SK-N-SH (cell line): Measurements from ENCODE around the gene SERPINA9.

Experiments used
- CTCF ChIP-seq: fragments of 200-600 bp; sonication (generic); IDR thresholded peaks from 2 replicates; pipeline ENCODE4 v1.6.1; 2017; ENCODE audit warnings: antibody characterized with exemption, mild to moderate bottlenecking, moderate library complexity
- EP300 ChIP-seq, 2 experiments: IDR thresholded peaks; 2 replicates each; pipeline versions ENCODE4 v1.4.0 to v1.6.1; 2012; ENCODE audit warnings: borderline replicate concordance in 1 of 2, low read depth in 1 of 2, low read length in 1 of 2
- EZH2phosphoT487 ChIP-seq: fragments of 200-600 bp; sonication (generic); IDR thresholded peaks from 2 replicates; pipeline ENCODE4 v1.6.1; 2017; ENCODE audit warnings: low read depth, mixed run types, mild to moderate bottlenecking, antibody characterized with exemption, moderate library complexity, borderline replicate concordance
- MAX ChIP-seq: IDR thresholded peaks from 2 replicates; pipeline ENCODE4 v1.4.0; 2012; ENCODE audit warnings: low read depth
- MXI1 ChIP-seq: IDR thresholded peaks from 2 replicates; pipeline ENCODE4 v1.6.1; 2012; ENCODE audit warnings: mild to moderate bottlenecking, low read depth, low read length, improper control_type of control experiment
- NFIC ChIP-seq: IDR thresholded peaks from 2 replicates; pipeline ENCODE4 v1.4.0; 2012; ENCODE audit warnings: borderline replicate concordance
- NRF1 ChIP-seq: IDR thresholded peaks from 2 replicates; pipeline ENCODE4 v1.6.1; 2012; ENCODE audit warnings: low read depth, mild to moderate bottlenecking, low read length
- POLR2AphosphoS5 ChIP-seq: IDR thresholded peaks from 2 replicates; pipeline ENCODE4 v1.6.1; 2012; ENCODE audit warnings: low read depth, low read length
- RAD21 ChIP-seq: IDR thresholded peaks from 2 replicates; pipeline ENCODE4 v1.6.1; 2012; ENCODE audit warnings: mild to moderate bottlenecking, low read length
- RFX5 ChIP-seq: IDR thresholded peaks from 2 replicates; pipeline ENCODE4 v1.6.1; 2012; ENCODE audit warnings: mild to moderate bottlenecking, improper control_type of control experiment, low read length
- TAF1 ChIP-seq: IDR thresholded peaks from 2 replicates; pipeline ENCODE4 v1.6.1; 2012; ENCODE audit warnings: low read depth, mild to moderate bottlenecking, low read length, moderate library complexity, borderline replicate concordance
- USF2 ChIP-seq: fragments of 150-350 bp; IDR thresholded peaks from 2 replicates; pipeline ENCODE4 v1.6.1; 2017; ENCODE audit warnings: antibody characterized with exemption, low read length, low read depth, borderline replicate concordance

GRCh38 chr14:94505206-94505605 lies 29.2 kb upstream of the SERPINA9 start:
- TF ChIP-seq MXI1 (no peak), TAF1 (no peak), CTCF (no peak), POLR2AphosphoS5 (no peak), RFX5 (no peak), EZH2phosphoT487 (no peak), RAD21 (no peak), EP300 (IDR thresholded peaks at IDR 0.05; ENCODE audit: borderline replicate concordance in 1 of 2, low read depth in 1 of 2, low read length in 1 of 2) (no peak), USF2 (no peak), MAX (no peak), NRF1 (no peak), NFIC (no peak)
